ENCODE measurements around the gene PPIL1. TPM values are rescaled to one million over a fixed set of nuclear protein-coding genes. Genes with fewer than 3 reads are reported as not detected.

PPIL1 gene
- total and polyA plus RNA-seq, 10 of the 15 experiments (the other 5 are each of a cell fraction or from before 2014, with no cell fraction given), result 39.5 to 95.8 (median 70.5) TPM

GRCh38 chr6:36820700-36821580 lies 53.7 kb downstream of the PPIL1 start:
- no peak for DNase-seq (ENCODE audit: low read depth, low spot score)
- RAD21 ChIA-PET (ENCODE audit: unreplicated experiment), result no interaction called here
- POLR2A ChIA-PET, result no interaction called here
- no peak for FAIRE-seq
- SMC1A ChIA-PET (ENCODE audit: uncharacterized antibody, unreplicated experiment), result no interaction called here
- no peak overlapping the region for H3K27ac ChIP-seq (ENCODE audit: control insufficient read depth, insufficient read depth)
- H4K20me1 ChIP-seq (ENCODE audit: control insufficient read depth, insufficient read depth), result no peaks in the 10 kb centered on the region
- no peak overlapping the region for H3K4me3 ChIP-seq
- no peaks in the 10 kb centered on the region for H3K4me1 ChIP-seq (ENCODE audit: control insufficient read depth, insufficient read depth, low read length)
- no peaks in the 10 kb centered on the region for H3K36me3 ChIP-seq (ENCODE audit: control insufficient read depth in 2 of 2, insufficient read depth in 2 of 2, low read length in 1 of 2)
- H3K9me3 ChIP-seq (replicated peaks; ENCODE audit: control insufficient read depth, insufficient read depth, low read length), result no peaks in the 10 kb centered on the region
- intact Hi-C loops (cut with micrococcal nuclease; ENCODE audit: unreplicated experiment), result no loop called here
- 50% methylated on average over 12 of the region's 12 CpGs for WGBS (ENCODE audit: insufficient coverage, insufficient replicate concordance, low lambda C conversion rate, missing lambda C conversion rate)
- BruUV-seq (replicated peaks), result no TSS peak
- TF ChIP-seq USF2 (IDR thresholded peaks at IDR 0.05; ENCODE audit: borderline replicate concordance, low read depth, low read length), result no peak
- no peak for TF ChIP-seq ZBTB4 (CRISPR knock-in tag; IDR thresholded peaks at IDR 0.05)
- TF ChIP-seq CHD4 (IDR thresholded peaks at IDR 0.05), result no peak
- no peak for TF ChIP-seq BACH1 (IDR thresholded peaks at IDR 0.05; ENCODE audit: borderline replicate concordance)
- TF ChIP-seq ZNF687 (IDR thresholded peaks at IDR 0.05), result no peak
- TF ChIP-seq NR2F1 (conservative IDR thresholded peaks at IDR 0.05), result no peak
- no peak overlapping the region for H3K9ac ChIP-seq (ENCODE audit: control insufficient read depth, insufficient read depth, low read length)
- H3K79me2 ChIP-seq (ENCODE audit: control insufficient read depth, insufficient read depth, low read length), result no peaks in the 10 kb centered on the region
- no peaks in the 10 kb centered on the region for H3K27me3 ChIP-seq (replicated peaks in 1 of 2; ENCODE audit: control insufficient read depth in 2 of 2, insufficient read depth in 2 of 2, low read length in 1 of 2)
- CTCF ChIA-PET, result no interaction called here
- H2AFZ ChIP-seq (ENCODE audit: control insufficient read depth, low read depth, low read length), result no peak overlapping the region
- in situ Hi-C loops (cut with MboI), result no loop called here
- ATAC-seq, result no peak
- H3K4me2 ChIP-seq (ENCODE audit: control insufficient read depth, insufficient read depth), result no peak overlapping the region

Data from GM12878 (cell line).